Measurements from ENCODE around the gene CYP46A1.
A peak's percentile ranks its signal among the peaks of the same experiment; 100 is the strongest.

Gene CYP46A1

DNA sequence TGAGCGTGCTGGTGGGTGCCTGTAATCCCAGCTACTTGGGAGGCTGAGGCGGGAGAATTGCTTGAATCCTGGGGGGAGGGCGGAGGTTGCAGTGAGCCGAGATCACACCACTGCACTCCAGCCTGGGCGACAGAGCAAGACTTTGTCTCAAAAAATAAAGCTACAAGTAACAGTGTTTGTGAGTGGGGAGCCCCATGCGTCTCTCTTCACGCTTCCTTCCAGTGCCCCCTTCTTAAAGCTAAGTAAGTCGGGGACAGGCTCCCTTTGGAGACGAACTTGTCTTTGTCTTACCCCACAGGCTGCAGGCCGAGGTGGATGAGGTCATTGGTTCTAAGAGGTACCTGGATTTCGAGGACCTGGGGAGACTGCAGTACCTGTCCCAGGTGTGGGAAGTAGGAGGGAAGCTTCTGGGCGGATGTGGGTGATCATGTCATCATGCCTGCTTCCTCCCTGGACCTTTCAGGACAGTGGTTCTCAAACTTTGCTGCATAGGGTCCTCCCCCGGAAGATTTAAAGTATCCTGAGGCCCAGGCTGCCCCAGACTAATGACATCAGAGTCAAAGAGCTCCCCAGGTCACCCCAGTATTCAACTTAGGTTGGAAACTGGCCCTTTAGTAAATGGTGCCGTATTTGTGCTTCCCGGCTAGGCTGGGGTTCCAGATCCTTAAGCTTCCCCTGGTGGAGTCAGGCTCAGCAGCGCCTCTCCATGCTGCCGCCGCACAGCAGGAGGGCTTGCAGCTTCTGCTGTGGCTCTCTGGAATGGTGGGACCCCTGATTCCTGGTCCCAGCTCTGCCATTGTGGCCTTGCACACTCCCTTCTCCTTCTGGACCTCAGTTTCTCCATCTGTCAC lies 37.1 kb downstream of the CYP46A1 start:
- H3K4me1 Mint-ChIP-seq, result no peaks in the 10 kb centered on the region
- no peak for ATAC-seq

DNA sequence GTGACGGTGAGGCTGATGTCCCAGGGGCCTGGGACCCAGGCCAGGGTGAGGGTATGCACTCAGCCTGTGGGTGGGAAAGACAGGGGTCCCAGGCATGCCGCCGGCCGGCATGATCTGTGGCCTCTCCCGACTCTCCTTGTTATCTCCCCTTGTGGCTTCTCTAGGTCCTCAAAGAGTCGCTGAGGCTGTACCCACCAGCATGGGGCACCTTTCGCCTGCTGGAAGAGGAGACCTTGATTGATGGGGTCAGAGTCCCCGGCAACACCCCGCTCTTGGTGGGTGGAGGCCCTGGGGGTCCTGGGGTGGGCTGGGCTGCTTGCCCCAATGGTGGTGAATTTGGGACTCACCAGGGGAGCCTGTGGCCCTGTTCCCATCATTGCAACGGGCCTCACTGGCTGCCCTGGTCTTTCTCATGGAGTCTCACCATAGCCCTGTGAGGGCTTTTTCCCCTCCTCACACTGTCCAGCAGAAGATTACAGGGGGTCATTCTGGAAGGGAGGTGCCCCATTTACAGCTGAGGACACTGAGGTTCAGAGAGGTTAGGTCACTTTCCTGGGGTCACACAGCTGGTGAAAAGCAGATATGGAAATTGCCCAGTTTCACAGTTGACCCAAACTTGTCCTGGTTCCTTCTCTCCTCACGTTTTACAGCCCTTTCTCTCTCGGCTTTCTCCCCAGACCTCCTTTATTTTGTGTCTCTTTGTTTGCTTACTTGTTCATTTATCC lies 37.9 kb downstream of the CYP46A1 start:
- DNase-seq (ENCODE audit: low spot score in 2 of 2), result no peak
- Mint-ChIP-seq H3K27ac (no peak overlapping the region), H3K9me3 (no peaks in the 10 kb centered on the region), H3K36me3 (no peaks in the 10 kb centered on the region), H3K4me3 (no peak overlapping the region), H3K4me1 (no peaks in the 10 kb centered on the region)
- ATAC-seq, result no peak

More for the DNA sequence above, 37.1 kb downstream of the CYP46A1 start:
- H3K27ac Mint-ChIP-seq, result no peak overlapping the region
- no peaks in the 10 kb centered on the region for H3K9me3 Mint-ChIP-seq
- no peak overlapping the region for H3K4me3 Mint-ChIP-seq
- peak in 1 of 2 donors; percentile 23 for DNase-seq (ENCODE audit: low spot score in 2 of 2)
- H3K36me3 Mint-ChIP-seq, result no peaks in the 10 kb centered on the region

GRCh38 chr14:99722741-99723140 lies 38.6 kb downstream of the CYP46A1 start:
- no peaks in the 10 kb centered on the region for H3K36me3 Mint-ChIP-seq
- H3K9me3 Mint-ChIP-seq, result no peaks in the 10 kb centered on the region
- no peak overlapping the region for H3K27ac Mint-ChIP-seq
- no peak for ATAC-seq
- no peak for DNase-seq (ENCODE audit: low spot score in 2 of 2)
- no peak overlapping the region for H3K4me3 Mint-ChIP-seq
- H3K4me1 Mint-ChIP-seq, result no peaks in the 10 kb centered on the region

DNA sequence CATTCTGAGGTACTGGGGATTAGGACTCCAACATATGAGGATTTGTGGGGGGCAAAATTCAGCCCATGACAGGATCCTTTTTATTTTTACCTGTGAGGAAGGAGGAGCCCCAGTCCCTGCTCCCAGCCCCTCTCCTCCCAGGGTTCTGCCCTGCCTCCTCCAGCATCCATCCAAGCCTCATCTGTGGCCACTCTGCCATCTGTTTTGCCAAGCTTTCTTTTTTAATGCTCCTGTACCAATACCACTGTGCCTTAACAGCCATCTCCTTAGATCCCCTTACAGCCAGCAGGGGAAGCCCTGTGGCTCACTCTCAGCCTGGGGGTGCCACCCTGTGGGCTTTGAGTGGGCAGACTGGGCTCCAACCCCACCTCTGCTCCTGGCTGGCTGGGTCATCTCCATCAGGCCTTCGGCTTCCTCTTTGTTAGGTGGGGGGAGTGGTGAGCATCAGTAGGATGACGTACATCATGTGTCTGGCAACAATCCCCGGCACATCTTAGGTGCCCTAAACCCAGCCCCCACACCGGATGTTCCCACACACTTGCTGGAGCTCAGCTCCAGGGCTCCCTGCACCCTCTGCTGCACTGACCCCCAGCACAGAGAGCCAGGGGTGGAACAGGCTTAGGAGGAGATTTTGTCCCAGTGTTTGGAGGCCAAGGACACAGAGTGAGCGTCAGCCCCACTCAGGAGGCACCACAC lies 40.2 kb downstream of the CYP46A1 start:
- no peaks in the 10 kb centered on the region for H3K9me3 Mint-ChIP-seq
- ATAC-seq (no peak), DNase-seq (ENCODE audit: low spot score in 2 of 2) (no peak)
- no peaks in the 10 kb centered on the region for H3K36me3 Mint-ChIP-seq
- no peaks in the 10 kb centered on the region for H3K4me1 Mint-ChIP-seq
- no peak overlapping the region for H3K4me3 Mint-ChIP-seq
- H3K27ac Mint-ChIP-seq, result no peak overlapping the region

DNA sequence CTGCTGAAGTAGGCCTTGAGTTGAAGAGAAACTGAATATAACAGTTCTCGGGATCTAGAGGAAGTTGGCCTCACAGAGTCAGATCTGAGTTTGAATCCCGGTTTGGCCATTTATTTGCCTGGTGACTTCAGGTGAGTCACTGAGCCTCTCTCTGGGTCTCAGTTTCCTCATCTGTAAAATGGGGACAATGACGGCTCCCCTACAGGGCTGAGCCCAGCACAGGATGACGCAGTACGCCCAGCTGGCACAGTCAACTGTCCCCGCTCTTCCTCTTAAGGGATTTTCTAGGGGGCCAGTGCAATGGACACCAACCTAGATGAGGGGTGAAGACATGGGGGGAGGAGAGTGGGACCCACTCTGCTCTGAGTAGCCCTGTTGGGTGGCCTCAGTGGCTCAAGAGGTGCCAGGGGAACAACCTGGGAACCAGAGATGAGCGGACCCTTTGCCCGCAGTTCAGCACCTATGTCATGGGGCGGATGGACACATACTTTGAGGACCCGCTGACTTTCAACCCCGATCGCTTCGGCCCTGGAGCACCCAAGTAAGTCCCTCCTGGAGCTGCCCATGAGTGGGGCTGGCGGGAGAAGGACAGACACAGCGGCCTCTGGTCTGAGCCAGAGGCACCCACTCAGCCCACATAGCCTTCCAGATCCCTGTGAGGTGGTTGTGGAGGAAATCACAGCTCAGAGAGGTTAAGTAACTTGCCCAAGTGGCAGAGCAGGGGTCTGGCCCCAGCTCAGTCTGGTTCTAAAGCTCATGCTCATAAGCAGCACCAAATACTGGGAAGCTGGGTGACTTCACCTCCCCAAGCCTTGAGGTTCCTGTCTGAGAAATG lies 41.1 kb downstream of the CYP46A1 start:
- H3K4me3 Mint-ChIP-seq, result no peak overlapping the region
- H3K36me3 Mint-ChIP-seq, result no peaks in the 10 kb centered on the region
- no peaks in the 10 kb centered on the region for H3K9me3 Mint-ChIP-seq
- DNase-seq (ENCODE audit: low spot score in 2 of 2) (no peak), ATAC-seq (no peak)
- no peak overlapping the region for H3K27ac Mint-ChIP-seq
- no peaks in the 10 kb centered on the region for H3K4me1 Mint-ChIP-seq

GRCh38 chr14:99725774-99726537 lies 41.9 kb downstream of the CYP46A1 start:
- Mint-ChIP-seq H3K4me1 (no peaks in the 10 kb centered on the region), H3K27ac (no peak overlapping the region), H3K4me3 (no peak overlapping the region), H3K36me3 (no peaks in the 10 kb centered on the region), H3K9me3 (no peaks in the 10 kb centered on the region)
- ATAC-seq, result no peak
- no peak for DNase-seq (ENCODE audit: low spot score in 2 of 2)

DNA sequence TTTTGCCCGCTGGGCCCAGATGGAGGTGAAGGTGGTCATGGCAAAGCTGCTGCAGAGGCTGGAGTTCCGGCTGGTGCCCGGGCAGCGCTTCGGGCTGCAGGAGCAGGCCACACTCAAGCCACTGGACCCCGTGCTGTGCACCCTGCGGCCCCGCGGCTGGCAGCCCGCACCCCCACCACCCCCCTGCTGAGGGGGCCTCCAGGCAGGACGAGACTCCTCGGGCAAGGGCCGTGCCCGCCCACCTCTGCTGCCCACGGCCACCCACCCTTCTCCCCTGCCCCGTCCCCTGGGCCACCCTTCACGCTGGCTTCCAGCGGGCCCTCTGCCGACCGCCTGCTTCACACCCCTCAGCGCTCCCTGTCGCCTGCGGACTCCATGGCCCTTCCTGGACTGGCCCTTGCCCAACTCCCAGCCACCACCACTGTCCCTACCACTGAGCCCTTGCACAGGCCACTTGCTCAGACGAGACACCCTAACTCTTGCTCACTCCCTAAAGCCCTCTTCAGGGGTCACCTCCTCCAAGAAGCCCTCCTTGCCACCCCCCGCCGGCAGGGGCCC lies 42.5 kb downstream of the CYP46A1 start:
- no peak for DNase-seq (ENCODE audit: low spot score in 2 of 2)
- Mint-ChIP-seq H3K9me3 (no peaks in the 10 kb centered on the region), H3K27ac (no peak overlapping the region), H3K4me3 (no peak overlapping the region), H3K36me3 (no peaks in the 10 kb centered on the region), H3K4me1 (no peaks in the 10 kb centered on the region)
- ATAC-seq, result no peak

GRCh38 chr14:99727096-99727870 lies 43.2 kb downstream of the CYP46A1 start:
- no peak overlapping the region for H3K27ac Mint-ChIP-seq
- DNase-seq (ENCODE audit: low spot score in 2 of 2), result no peak
- H3K36me3 Mint-ChIP-seq, result no peaks in the 10 kb centered on the region
- H3K4me1 Mint-ChIP-seq, result no peaks in the 10 kb centered on the region
- no peaks in the 10 kb centered on the region for H3K9me3 Mint-ChIP-seq
- no peak for ATAC-seq
- H3K4me3 Mint-ChIP-seq, result no peak overlapping the region

DNA sequence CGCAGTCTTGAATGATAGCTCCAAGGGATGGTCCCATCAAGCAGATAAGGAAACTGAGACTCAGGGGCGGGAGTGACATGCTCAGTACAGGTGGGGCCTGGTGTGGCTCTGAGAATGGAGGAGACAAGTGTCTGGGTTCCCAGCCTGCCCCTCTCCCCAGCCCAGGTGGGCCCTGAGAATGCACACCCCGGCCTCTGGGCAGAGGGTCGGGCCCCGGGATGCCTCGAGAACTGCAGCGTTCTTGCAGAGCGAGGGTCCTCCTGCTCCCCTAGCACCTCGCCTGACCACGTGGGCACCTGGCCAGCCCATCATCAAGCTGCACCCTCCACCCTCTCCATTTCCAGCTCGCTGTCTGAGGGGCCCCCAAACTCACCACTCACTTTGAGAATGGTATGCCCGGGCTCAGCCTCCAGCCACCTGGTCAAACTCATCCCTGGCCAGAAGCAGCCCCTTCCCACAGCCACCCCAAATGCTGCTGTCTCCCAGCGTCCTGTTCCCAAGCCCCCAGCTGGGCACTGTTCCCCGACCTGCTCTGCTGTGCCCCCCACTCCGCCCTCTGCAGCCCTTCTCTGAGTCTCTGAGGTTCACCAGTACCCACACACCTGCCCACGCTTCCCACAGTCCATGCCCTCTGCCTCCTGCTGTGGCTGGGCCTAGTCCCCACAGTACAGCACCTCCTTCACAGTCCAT lies 44.3 kb downstream of the CYP46A1 start:
- no peak overlapping the region for H3K27ac Mint-ChIP-seq
- H3K9me3 Mint-ChIP-seq, result no peaks in the 10 kb centered on the region
- no peak for DNase-seq (ENCODE audit: low spot score in 2 of 2)
- H3K4me3 Mint-ChIP-seq, result no peak overlapping the region
- H3K4me1 Mint-ChIP-seq, result peaks cover under 1% of the 10 kb centered on the region
- no peaks in the 10 kb centered on the region for H3K36me3 Mint-ChIP-seq
- ATAC-seq, result no peak

DNA sequence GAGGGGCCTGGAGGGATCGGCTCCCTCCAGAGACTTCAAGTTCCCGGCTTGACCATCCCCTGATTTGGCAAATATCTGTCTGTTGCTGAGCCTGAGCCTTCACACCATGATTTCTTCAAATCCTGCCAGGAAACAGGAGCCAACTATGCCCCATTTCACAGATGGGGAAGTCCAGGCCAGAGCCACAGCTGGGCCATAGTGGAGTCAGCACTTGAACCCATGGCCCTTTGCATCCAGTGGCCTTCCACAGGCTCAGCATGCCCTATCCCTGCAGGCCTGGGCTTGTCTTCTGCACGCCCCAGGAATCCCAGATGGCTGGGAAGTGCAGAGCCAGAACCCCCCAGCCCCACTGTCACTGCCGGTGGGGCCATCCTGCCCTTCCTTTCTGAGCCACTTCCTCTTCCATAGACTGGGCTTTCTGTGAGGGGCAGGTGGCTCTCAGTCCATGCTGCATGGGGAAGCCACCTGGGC lies 44.9 kb downstream of the CYP46A1 start:
- no peak overlapping the region for H3K27ac Mint-ChIP-seq
- H3K36me3 Mint-ChIP-seq, result no peaks in the 10 kb centered on the region
- ATAC-seq (no peak), DNase-seq (ENCODE audit: low spot score in 2 of 2) (no peak)
- no peak overlapping the region for H3K4me3 Mint-ChIP-seq
- H3K9me3 Mint-ChIP-seq, result no peaks in the 10 kb centered on the region
- H3K4me1 Mint-ChIP-seq, result peaks cover 5% of the 10 kb centered on the region

GRCh38 chr14:99729991-99730875 lies 46.1 kb downstream of the CYP46A1 start:
- peak; percentile 86 to 92 for DNase-seq (ENCODE audit: low spot score in 2 of 2)

DNA sequence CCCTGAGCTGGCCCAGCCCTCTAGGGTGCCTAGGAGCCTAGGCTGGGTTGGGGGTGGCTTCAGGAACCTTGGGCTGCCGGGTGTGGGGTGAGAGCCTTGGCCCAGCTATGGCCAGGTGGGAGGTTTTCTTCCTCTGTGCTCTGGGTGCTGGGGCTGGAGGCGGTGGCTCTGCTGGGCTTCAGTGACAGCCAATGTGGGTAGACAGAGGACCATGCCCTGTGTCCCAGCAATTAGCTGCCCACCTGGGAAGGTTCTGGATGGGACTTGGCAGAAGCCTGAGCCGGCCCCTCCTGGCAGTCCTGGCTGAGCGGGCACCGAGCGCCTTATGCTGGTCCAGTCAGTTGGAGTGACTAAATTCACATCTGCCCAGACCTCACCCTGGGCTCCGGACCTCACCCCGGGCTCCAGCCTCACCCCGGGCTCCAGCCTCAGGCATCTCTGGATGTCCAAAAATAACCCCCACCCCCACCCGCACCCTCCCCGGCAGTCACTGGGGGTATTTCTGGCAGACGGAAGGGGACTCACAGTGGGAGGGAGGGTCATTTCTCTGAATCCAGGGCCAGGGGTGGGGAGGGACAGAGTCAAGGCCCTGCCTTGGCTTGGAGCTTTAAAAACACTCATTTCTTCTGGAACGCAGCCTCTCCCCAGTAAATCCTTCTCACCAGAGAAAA lies 46.9 kb downstream of the CYP46A1 start:
- Mint-ChIP-seq H3K4me1 (peaks cover 5% of the 10 kb centered on the region), H3K4me3 (peak overlapping the region; percentile 39), H3K27ac (no peak overlapping the region), H3K36me3 (no peaks in the 10 kb centered on the region), H3K9me3 (no peaks in the 10 kb centered on the region)
- DNase-seq (ENCODE audit: low spot score in 2 of 2) (no peak), ATAC-seq (no peak)

More at GRCh38 chr14:99729991-99730875, 46.1 kb downstream of the CYP46A1 start:
- no peaks in the 10 kb centered on the region for H3K9me3 Mint-ChIP-seq
- no peaks in the 10 kb centered on the region for H3K36me3 Mint-ChIP-seq
- peak; percentile 64 for ATAC-seq
- H3K4me3 Mint-ChIP-seq, result peak overlapping the region; percentile 39
- H3K27ac Mint-ChIP-seq, result no peak overlapping the region
- H3K4me1 Mint-ChIP-seq, result peaks cover 5% of the 10 kb centered on the region

All from stimulated activated effector memory CD8-positive, alpha-beta T cell treated with anti-CD3 and anti-CD28 coated beads, Interleukin-12 subunit alpha, Interleukin-12 subunit beta, amount 100 ng/mL, for 72 hours (primary cell).